GM13977 (cell line): ENCODE data around the gene AVPR1B.

ENCODE experiments used
- DNase-seq: peaks from one replicate; pipeline ENCODE4 v3.0.0; 2012; ENCODE audit warnings: low spot score
- in situ Hi-C: fragments of 300-500 bp; cut with MboI; formaldehyde crosslinking; loops from one replicate; pipeline ENCODE4 v1.12.0; 2022; ENCODE audit warnings: low sequenced_read_pairs, low pct_unique_long_range_greater_than_20kb, mixed read lengths, inconsistent platforms; ENCODE audit not compliant: unreplicated experiment
- TF ChIP-seq, protein P1 (sequence below): IDR thresholded peaks from 2 replicates; pipeline ENCODE4 v1.5.1; 2012; ENCODE audit warnings: mild to moderate bottlenecking, control low read depth; ENCODE audit not compliant: insufficient read depth; ENCODE audit errors: extremely low read depth, missing control alignments

AVPR1B gene

DNA sequence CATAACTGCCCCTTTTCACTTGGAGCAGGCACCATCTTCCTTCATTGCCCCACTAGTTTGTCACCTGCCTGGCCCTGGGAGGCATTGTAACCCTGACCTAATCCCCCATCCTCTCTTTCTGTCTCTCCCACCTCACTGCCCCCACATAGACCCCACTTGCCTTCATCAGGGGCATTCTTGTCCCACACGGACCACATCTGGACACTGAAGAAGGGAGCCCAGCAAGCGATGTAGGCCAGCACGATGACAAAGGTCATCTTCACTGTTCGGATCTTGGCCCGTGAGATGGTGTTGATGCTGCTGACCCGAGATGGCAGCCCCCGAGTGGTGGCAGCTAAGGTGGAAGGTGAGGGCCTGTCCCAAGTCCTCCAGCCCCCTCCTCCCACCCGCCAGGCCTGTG lies 1.4 kb downstream of the AVPR1B start:
- DNase-seq: no peak
- TF ChIP-seq, protein P1, sequence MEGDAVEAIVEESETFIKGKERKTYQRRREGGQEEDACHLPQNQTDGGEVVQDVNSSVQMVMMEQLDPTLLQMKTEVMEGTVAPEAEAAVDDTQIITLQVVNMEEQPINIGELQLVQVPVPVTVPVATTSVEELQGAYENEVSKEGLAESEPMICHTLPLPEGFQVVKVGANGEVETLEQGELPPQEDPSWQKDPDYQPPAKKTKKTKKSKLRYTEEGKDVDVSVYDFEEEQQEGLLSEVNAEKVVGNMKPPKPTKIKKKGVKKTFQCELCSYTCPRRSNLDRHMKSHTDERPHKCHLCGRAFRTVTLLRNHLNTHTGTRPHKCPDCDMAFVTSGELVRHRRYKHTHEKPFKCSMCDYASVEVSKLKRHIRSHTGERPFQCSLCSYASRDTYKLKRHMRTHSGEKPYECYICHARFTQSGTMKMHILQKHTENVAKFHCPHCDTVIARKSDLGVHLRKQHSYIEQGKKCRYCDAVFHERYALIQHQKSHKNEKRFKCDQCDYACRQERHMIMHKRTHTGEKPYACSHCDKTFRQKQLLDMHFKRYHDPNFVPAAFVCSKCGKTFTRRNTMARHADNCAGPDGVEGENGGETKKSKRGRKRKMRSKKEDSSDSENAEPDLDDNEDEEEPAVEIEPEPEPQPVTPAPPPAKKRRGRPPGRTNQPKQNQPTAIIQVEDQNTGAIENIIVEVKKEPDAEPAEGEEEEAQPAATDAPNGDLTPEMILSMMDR: no peak
- in situ Hi-C loops: loop anchor here (25.0 kb wide), 1 partner anchor 328 kb away; the partner anchor contains the start of gene RAB29

DNA sequence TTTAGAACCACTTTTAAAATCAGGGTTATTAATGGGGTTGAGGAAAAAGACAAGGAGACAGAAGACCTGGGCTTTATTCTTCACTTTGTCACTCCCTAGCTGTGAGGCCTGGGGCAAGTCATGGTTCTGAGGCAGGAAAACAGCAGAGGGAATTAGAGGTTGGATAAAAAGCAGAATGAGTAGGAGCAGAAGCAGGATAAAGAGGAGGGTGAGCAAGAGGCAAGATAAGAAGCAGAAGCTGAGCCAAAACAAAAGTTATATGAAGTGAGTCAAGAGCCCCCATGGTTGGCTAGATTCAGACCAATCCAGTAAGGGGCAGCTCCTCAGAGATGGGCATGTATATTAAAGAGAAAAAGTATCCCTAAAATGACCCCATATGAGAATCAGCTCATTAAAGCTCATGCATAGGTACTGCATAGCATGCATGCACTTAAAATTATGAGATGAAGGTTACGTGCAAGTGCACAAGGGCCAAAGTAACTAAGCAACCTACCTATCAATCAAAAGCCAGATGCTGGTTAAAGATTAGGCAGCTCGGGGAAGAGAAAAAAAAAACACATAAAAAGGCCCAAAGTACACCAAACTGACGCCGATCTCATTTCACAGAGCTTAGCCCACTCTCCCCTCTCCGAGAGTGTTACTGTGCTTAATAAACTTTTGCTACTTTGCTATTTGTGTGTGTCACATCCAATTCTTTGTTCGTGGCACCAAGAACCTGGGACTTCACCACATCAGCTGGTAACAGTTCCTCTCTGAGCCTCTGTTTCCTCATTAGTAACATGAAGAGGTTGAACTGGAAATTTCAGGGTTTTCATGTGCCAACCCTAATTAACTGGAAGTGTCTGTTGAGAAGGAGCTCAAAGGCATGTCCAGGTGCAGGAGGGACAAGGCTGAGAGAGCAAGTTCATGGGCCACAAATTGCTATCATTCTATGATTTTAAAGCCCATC lies 2.2 kb downstream of the AVPR1B start:
- TF ChIP-seq, protein P1: no peak
- in situ Hi-C loops: loop anchor here (25.0 kb wide), 1 partner anchor 328 kb away; the partner anchor contains the start of gene RAB29
- DNase-seq: no peak

DNA sequence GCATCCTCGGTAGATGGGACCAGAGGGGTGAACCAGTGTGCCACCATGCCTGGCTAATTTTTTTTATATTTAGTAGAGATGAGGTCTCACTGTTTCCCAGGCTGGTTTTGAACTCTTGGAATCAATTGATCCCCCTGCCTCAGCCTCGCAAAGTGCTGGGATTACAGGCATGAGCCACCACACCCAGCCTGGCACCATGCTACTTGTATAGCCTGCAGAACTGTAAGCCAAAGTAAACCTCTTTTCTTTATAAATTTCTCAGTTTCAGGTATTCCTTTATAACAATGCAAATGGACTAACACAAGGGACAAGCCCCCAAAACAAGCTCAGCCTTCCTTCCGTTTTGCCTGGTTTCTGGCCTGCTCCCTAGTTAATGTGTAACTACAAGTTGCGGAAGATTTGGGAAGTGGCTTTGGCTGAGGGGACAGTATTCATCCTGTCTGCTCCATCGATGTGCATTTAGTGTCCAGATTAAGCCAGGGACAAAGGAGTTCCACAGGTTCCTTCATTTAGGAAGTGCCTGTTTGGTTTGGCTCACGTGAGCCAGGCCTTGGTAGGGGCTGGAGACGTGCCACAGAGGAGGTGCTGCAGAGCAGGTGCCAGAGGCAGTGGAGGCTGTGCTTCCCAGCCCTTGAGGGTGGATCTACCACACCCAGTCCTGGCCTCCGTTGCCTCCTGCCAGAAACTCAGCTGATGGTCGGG lies 4.4 kb downstream of the AVPR1B start:
- no peak for DNase-seq
- TF ChIP-seq, protein P1: no peak
- in situ Hi-C loops: loop anchor here (25.0 kb wide), 1 partner anchor 325 kb away; the partner anchor contains the start of gene RAB29

DNA sequence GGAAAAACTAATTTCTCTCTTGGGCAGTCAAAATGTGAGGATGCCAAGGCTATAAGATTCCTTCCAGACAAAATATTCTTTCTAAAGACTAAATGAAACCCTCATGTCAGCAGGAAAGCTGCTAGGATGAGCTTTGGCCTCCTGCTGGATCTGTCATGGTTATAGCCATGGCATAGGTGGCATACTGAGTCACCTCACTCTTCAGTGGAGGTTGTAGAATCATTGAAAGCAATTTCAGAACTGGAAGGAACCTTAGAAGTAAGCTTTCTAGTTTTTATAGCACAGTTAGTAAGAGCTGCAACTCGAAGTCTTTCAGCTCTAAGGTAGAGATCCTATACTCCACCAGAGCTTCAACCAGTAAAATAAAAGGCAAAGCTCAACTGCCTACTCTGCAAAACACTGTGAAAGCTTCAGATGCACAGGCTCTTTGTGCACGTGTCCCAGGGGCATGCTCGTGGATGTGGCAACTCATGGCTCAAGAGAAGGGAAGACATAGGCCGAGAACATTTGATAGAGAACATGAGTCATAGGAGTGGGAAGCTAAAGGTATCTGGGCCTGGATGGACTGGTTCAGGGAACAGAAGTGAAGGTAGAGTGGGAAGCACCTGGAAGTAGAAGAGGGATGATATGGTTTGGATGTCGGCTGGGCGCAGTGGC lies 5.8 kb downstream of the AVPR1B start:
- in situ Hi-C loops: loop anchor here (25.0 kb wide), 1 partner anchor 324 kb away; the partner anchor contains the start of gene RAB29
- DNase-seq: no peak

DNA sequence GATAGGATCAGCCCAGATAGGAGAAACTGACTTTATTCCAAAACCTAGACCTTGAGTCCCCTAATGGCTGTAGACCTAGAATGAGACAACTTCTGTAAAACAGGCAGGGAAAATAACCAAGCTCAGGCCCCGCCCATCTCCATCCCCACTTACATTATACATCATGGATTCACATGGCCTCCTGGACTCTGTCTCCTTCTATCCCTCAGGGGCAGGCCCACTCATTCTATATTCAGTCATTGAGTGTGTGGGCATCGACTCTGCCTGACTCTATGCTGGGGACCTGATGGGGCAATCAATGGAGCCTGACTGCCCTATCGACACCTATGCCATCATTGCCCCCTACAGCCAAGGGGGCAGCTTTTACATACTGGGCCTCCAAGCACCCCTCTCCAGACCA lies 6.4 kb downstream of the AVPR1B start:
- TF ChIP-seq, protein P1: no peak
- in situ Hi-C loops: loop anchor here (25.0 kb wide), 1 partner anchor 324 kb away; the partner anchor contains the start of gene RAB29

More for the DNA sequence above, 5.8 kb downstream of the AVPR1B start:
- TF ChIP-seq, protein P1: no peak

DNA sequence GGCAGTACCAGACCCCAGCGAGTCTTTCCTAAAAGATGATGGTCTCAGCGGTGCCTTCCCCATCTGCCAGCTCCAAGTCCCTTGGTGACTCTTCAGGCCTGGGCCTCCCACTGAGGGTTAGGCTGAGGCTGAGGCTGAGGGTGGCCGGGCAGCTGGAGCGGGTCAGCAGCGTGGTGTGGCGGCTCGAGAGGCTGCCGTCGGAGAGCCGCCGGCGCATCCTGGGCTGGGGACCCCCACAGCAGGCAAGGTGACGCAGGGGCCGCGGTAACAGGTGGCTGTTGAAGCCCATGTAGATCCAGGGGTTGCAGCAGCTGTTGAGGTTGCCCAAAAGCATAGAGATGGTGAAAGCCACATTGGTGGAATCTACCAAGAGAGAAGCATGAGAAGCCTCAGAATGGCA lies 7.0 kb downstream of the AVPR1B start:
- in situ Hi-C loops: loop anchor here (25.0 kb wide), 1 partner anchor 323 kb away; the partner anchor contains the start of gene RAB29
- no peak for DNase-seq
- TF ChIP-seq, protein P1: no peak

More for the DNA sequence above, 6.4 kb downstream of the AVPR1B start:
- no peak for DNase-seq
